HL-60/S4 (cell line): ENCODE data around the gene GIGYF2.

ENCODE experiments used
- in situ Hi-C: fragments of 300-500 bp; cut with MboI; formaldehyde crosslinking; loops from 2 replicates; pipeline ENCODE4 v1.14.3; 2022; ENCODE audit warnings: low sequenced_read_pairs

Gene GIGYF2

GRCh38 chr2:232876978-232877441 is 179.9 kb downstream of the GIGYF2 start:
- in situ Hi-C loops = no loop called here

- in situ Hi-C loops = no loop called here
Measured at GRCh38 chr2:232877940-232878511, 180.9 kb downstream of the GIGYF2 start.

- in situ Hi-C loops = no loop called here
Measured at GRCh38 chr2:232878855-232879617, 181.9 kb downstream of the GIGYF2 start.

GRCh38 chr2:232879618-232880494 is 182.7 kb downstream of the GIGYF2 start:
- in situ Hi-C loops = no loop called here

- in situ Hi-C loops = no loop called here
Measured at GRCh38 chr2:232880764-232881351, 183.7 kb downstream of the GIGYF2 start.

- in situ Hi-C loops = no loop called here
Measured at GRCh38 chr2:232882085-232882484, 185.0 kb downstream of the GIGYF2 start.

GRCh38 chr2:232882505-232883115 is 185.5 kb downstream of the GIGYF2 start:
- in situ Hi-C loops = no loop called here

- in situ Hi-C loops = no loop called here
Measured at GRCh38 chr2:232883116-232883721, 186.1 kb downstream of the GIGYF2 start.

GRCh38 chr2:232884001-232884421 is 186.9 kb downstream of the GIGYF2 start:
- in situ Hi-C loops = no loop called here

- in situ Hi-C loops = no loop called here
Measured at GRCh38 chr2:232884549-232885263, 187.6 kb downstream of the GIGYF2 start.

GRCh38 chr2:232885264-232885961 is 188.3 kb downstream of the GIGYF2 start:
- in situ Hi-C loops = no loop called here

GRCh38 chr2:232886176-232886575 is 189.0 kb downstream of the GIGYF2 start:
- in situ Hi-C loops = no loop called here

- in situ Hi-C loops = no loop called here
Measured at GRCh38 chr2:232886632-232887031, 189.5 kb downstream of the GIGYF2 start.

- in situ Hi-C loops = no loop called here
Measured at GRCh38 chr2:232887171-232887850, 190.2 kb downstream of the GIGYF2 start.

- in situ Hi-C loops = no loop called here
Measured at GRCh38 chr2:232888099-232888836, 191.1 kb downstream of the GIGYF2 start.

GRCh38 chr2:232888839-232889529 is 191.9 kb downstream of the GIGYF2 start:
- in situ Hi-C loops = no loop called here

GRCh38 chr2:232889876-232890401 is 192.8 kb downstream of the GIGYF2 start:
- in situ Hi-C loops = no loop called here
